ENCODE measurements around the gene LRRFIP1. TPM values are rescaled to one million over a fixed set of nuclear protein-coding genes. Genes with fewer than 3 reads are reported as not detected.

LRRFIP1 gene
- total RNA-seq, 2 experiments from 2014 or later, result 189 to 207 TPM

- H3K27ac Mint-ChIP-seq, result peak overlapping the region; percentile 96
- H3K4me3 Mint-ChIP-seq, result peak overlapping the region; percentile 77
- H3K27me3 Mint-ChIP-seq (ENCODE audit: low read depth), result peaks cover 5% of the 10 kb centered on the region
- H3K36me3 Mint-ChIP-seq (ENCODE audit: low read depth), result no peaks in the 10 kb centered on the region
- no peak for DNase-seq
- ATAC-seq, result no peak
- POLR2A ChIA-PET, result interaction anchor here (1.0 to 9.6 kb wide), 5 partner anchors 11 to 530 kb away, joined by 3 to 199 read pairs (median 13); no protein-coding TSS in a partner anchor
- H3K4me1 Mint-ChIP-seq (ENCODE audit: low read depth), result peaks cover 48% of the 10 kb centered on the region
- no peaks in the 10 kb centered on the region for H3K9me3 Mint-ChIP-seq (ENCODE audit: insufficient read depth)
- CTCF ChIA-PET, result interaction anchor here (0.7 to 9.6 kb wide), 27 partner anchors 8 to 105 kb away, joined by 3 to 202 read pairs (median 6); no protein-coding TSS in a partner anchor
These were observed 45.3 kb downstream of the LRRFIP1 start for GRCh38 chr2:237672731-237673129.

- Mint-ChIP-seq H3K27ac (peak overlapping the region; percentile 96), H3K36me3 (ENCODE audit: low read depth) (no peaks in the 10 kb centered on the region), H3K27me3 (ENCODE audit: low read depth) (peaks cover 3% of the 10 kb centered on the region), H3K4me1 (ENCODE audit: low read depth) (peaks cover 48% of the 10 kb centered on the region), H3K9me3 (ENCODE audit: insufficient read depth) (no peaks in the 10 kb centered on the region), H3K4me3 (peak overlapping the region; percentile 77)
- ATAC-seq, result peak; percentile 66
- DNase-seq, result peak; percentile 83
- ChIA-PET CTCF (interaction anchor here (0.7 to 9.6 kb wide), 35 partner anchors 9 to 590 kb away, joined by 3 to 202 read pairs (median 5); no protein-coding TSS in a partner anchor), POLR2A (interaction anchor here (0.7 to 9.6 kb wide), 9 partner anchors 11 to 530 kb away, joined by 3 to 199 read pairs (median 4); no protein-coding TSS in a partner anchor)
These were observed 46.0 kb downstream of the LRRFIP1 start for GRCh38 chr2:237673130-237674001.

GRCh38 chr2:237674731-237675276 lies 47.4 kb downstream of the LRRFIP1 start:
- Mint-ChIP-seq H3K4me1 (ENCODE audit: low read depth) (peaks cover 48% of the 10 kb centered on the region), H3K27ac (peak overlapping the region; percentile 96), H3K9me3 (ENCODE audit: insufficient read depth) (no peaks in the 10 kb centered on the region), H3K36me3 (ENCODE audit: low read depth) (no peaks in the 10 kb centered on the region), H3K4me3 (peak overlapping the region; percentile 77), H3K27me3 (ENCODE audit: low read depth) (peaks cover 3% of the 10 kb centered on the region)
- ATAC-seq (peak; percentile 82), DNase-seq (peak; percentile 89)
- CTCF ChIA-PET, result interaction anchor here (0.9 to 9.6 kb wide), 15 partner anchors 9 to 588 kb away, joined by 3 to 202 read pairs (median 8); no protein-coding TSS in a partner anchor
- POLR2A ChIA-PET, result interaction anchor here (1.0 to 9.6 kb wide), 8 partner anchors 10 to 71 kb away, joined by 3 to 199 read pairs (median 4); no protein-coding TSS in a partner anchor

GRCh38 chr2:237675316-237675715 lies 47.9 kb downstream of the LRRFIP1 start:
- Mint-ChIP-seq H3K36me3 (ENCODE audit: low read depth) (no peaks in the 10 kb centered on the region), H3K27ac (peak overlapping the region; percentile 96), H3K9me3 (ENCODE audit: insufficient read depth) (no peaks in the 10 kb centered on the region), H3K4me1 (ENCODE audit: low read depth) (peaks cover 48% of the 10 kb centered on the region), H3K27me3 (ENCODE audit: low read depth) (peaks cover 3% of the 10 kb centered on the region), H3K4me3 (peak overlapping the region; percentile 77)
- ATAC-seq (no peak), DNase-seq (no peak)
- CTCF ChIA-PET, result interaction anchor here (1.0 to 9.6 kb wide), 7 partner anchors 9 to 94 kb away, joined by 3 to 202 read pairs (median 10); no protein-coding TSS in a partner anchor
- POLR2A ChIA-PET, result interaction anchor here (1.0 to 9.6 kb wide), 4 partner anchors 16 to 27 kb away, joined by 3 to 199 read pairs (median 28); no protein-coding TSS in a partner anchor

GRCh38 chr2:237680702-237681478 lies 53.5 kb downstream of the LRRFIP1 start:
- ATAC-seq (no peak), DNase-seq (no peak)
- Mint-ChIP-seq H3K4me3 (no peak overlapping the region), H3K9me3 (ENCODE audit: insufficient read depth) (no peaks in the 10 kb centered on the region), H3K4me1 (ENCODE audit: low read depth) (peaks cover 23% of the 10 kb centered on the region), H3K27me3 (ENCODE audit: low read depth) (no peaks in the 10 kb centered on the region), H3K27ac (no peak overlapping the region), H3K36me3 (ENCODE audit: low read depth) (peaks cover 2% of the 10 kb centered on the region)
- POLR2A ChIA-PET, result no interaction called here
- CTCF ChIA-PET, result interaction anchor here (1.5 to 1.8 kb wide), 2 partner anchors 7 to 9 kb away, joined by 7 to 8 read pairs; no protein-coding TSS in a partner anchor

- DNase-seq, result no peak
These were observed 54.8 kb downstream of the LRRFIP1 start for GRCh38 chr2:237682151-237682550.

GRCh38 chr2:237682856-237683670 lies 55.7 kb downstream of the LRRFIP1 start:
- Mint-ChIP-seq H3K27ac (no peak overlapping the region), H3K4me1 (ENCODE audit: low read depth) (peaks cover 32% of the 10 kb centered on the region), H3K4me3 (no peak overlapping the region), H3K27me3 (ENCODE audit: low read depth) (no peaks in the 10 kb centered on the region), H3K36me3 (ENCODE audit: low read depth) (peaks cover 2% of the 10 kb centered on the region), H3K9me3 (ENCODE audit: insufficient read depth) (no peaks in the 10 kb centered on the region)
- ChIA-PET CTCF (interaction anchor here (0.8 to 2.2 kb wide), 7 partner anchors 8 to 61 kb away, joined by 3 to 11 read pairs (median 6); no protein-coding TSS in a partner anchor), POLR2A (interaction anchor here (0.7 to 1.4 kb wide), 5 partner anchors 8 to 751 kb away, joined by 3 to 5 read pairs (median 4); no protein-coding TSS in a partner anchor)
- no peak for DNase-seq
- ATAC-seq, result no peak

More at GRCh38 chr2:237682151-237682550, 54.8 kb downstream of the LRRFIP1 start:
- Mint-ChIP-seq H3K27ac (no peak overlapping the region), H3K36me3 (ENCODE audit: low read depth) (peaks cover 2% of the 10 kb centered on the region), H3K27me3 (ENCODE audit: low read depth) (no peaks in the 10 kb centered on the region), H3K4me1 (ENCODE audit: low read depth) (peaks cover 25% of the 10 kb centered on the region), H3K4me3 (no peak overlapping the region), H3K9me3 (ENCODE audit: insufficient read depth) (no peaks in the 10 kb centered on the region)
- POLR2A ChIA-PET, result interaction anchor here (0.6 to 1.4 kb wide), 3 partner anchors 9 to 51 kb away, joined by 3 to 5 read pairs (median 4); no protein-coding TSS in a partner anchor
- CTCF ChIA-PET, result interaction anchor here (0.8 to 1.8 kb wide), 4 partner anchors 9 to 62 kb away, joined by 3 to 8 read pairs (median 5); no protein-coding TSS in a partner anchor
- no peak for ATAC-seq

GRCh38 chr2:237685408-237685807 lies 58.0 kb downstream of the LRRFIP1 start:
- Mint-ChIP-seq H3K27ac (no peak overlapping the region), H3K36me3 (ENCODE audit: low read depth) (peaks cover 2% of the 10 kb centered on the region), H3K9me3 (ENCODE audit: insufficient read depth) (no peaks in the 10 kb centered on the region), H3K4me3 (no peak overlapping the region), H3K4me1 (ENCODE audit: low read depth) (peaks cover 53% of the 10 kb centered on the region), H3K27me3 (ENCODE audit: low read depth) (no peaks in the 10 kb centered on the region)
- ChIA-PET CTCF (interaction anchor here (1.2 to 2.2 kb wide), 2 partner anchors 13 to 60 kb away, joined by 3 to 11 read pairs; no protein-coding TSS in a partner anchor), POLR2A (interaction anchor here (1.0 kb wide), 1 partner anchor 11 kb away, joined by 4 read pairs; no protein-coding TSS in a partner anchor)
- no peak for ATAC-seq
- no peak for DNase-seq

GRCh38 chr2:237686659-237687136 lies 59.3 kb downstream of the LRRFIP1 start:
- no peak for ATAC-seq
- Mint-ChIP-seq H3K4me3 (no peak overlapping the region), H3K27me3 (ENCODE audit: low read depth) (no peaks in the 10 kb centered on the region), H3K36me3 (ENCODE audit: low read depth) (peaks cover 2% of the 10 kb centered on the region), H3K4me1 (ENCODE audit: low read depth) (peaks cover 58% of the 10 kb centered on the region), H3K27ac (peak overlapping the region; percentile 99), H3K9me3 (ENCODE audit: insufficient read depth) (no peaks in the 10 kb centered on the region)
- no peak for DNase-seq
- ChIA-PET POLR2A (interaction anchor here (1.0 to 9.7 kb wide), 4 partner anchors 8 to 84 kb away, joined by 3 to 199 read pairs (median 6); no protein-coding TSS in a partner anchor), CTCF (interaction anchor here (0.8 to 9.7 kb wide), 5 partner anchors 11 to 105 kb away, joined by 3 to 202 read pairs (median 7); no protein-coding TSS in a partner anchor)

- Mint-ChIP-seq H3K4me1 (ENCODE audit: low read depth) (peaks cover 58% of the 10 kb centered on the region), H3K27ac (peak overlapping the region; percentile 99), H3K36me3 (ENCODE audit: low read depth) (peaks cover 6% of the 10 kb centered on the region), H3K9me3 (ENCODE audit: insufficient read depth) (no peaks in the 10 kb centered on the region), H3K27me3 (ENCODE audit: low read depth) (no peaks in the 10 kb centered on the region), H3K4me3 (peak overlapping the region; percentile 57)
- no peak for DNase-seq
- ChIA-PET CTCF (interaction anchor here (1.2 to 9.7 kb wide), 8 partner anchors 9 to 116 kb away, joined by 3 to 202 read pairs (median 8); no protein-coding TSS in a partner anchor), POLR2A (interaction anchor here (1.1 to 9.7 kb wide), 2 partner anchors 13 to 44 kb away, joined by 4 to 199 read pairs; no protein-coding TSS in a partner anchor)
- ATAC-seq, result no peak
These were observed 60.7 kb downstream of the LRRFIP1 start for GRCh38 chr2:237688081-237688480.

Data from activated CD8-positive, alpha-beta T cell treated with anti-CD3 and anti-CD28 coated beads, Interleukin-2, amount 10 ng/mL, durations not matched to agents 7 days and 5 days (primary cell).